Heart right ventricle (tissue), 16 donors: ENCODE results near the gene PLCB4. TPM values are rescaled to one million over a fixed set of nuclear protein-coding genes. Genes with fewer than 3 reads are reported as not detected.
A peak's percentile ranks its signal among the peaks of the same experiment; 100 is the strongest.

Source experiments
- ATAC-seq, 8 donors: fragments of 200-7000 bp; cut with Tn5 transposase; one replicate each; pipeline ENCODE4 v1.9.1; 2020; ENCODE audit warnings: mild to moderate bottlenecking in 8 of 8, moderate library complexity in 8 of 8, moderate number of reproducible peaks in 1 of 8
- DNase-seq, 2 donors: peaks; one replicate each; pipeline ENCODE4 v3.0.0-alpha.2; 2020
- H3K27ac ChIP-seq, 10 donors: fragments of 200-600 bp; sonication (generic) in 2 of 10; one replicate each; pipeline versions ENCODE4 v1.5.0 to v1.8.0; 2020 to 2022; ENCODE audit warnings: mild to moderate bottlenecking in 3 of 10
- H3K27me3 ChIP-seq, 7 donors: fragments of 200-600 bp; one replicate each; pipeline ENCODE4 v1.8.0; 2021 to 2022; ENCODE audit warnings: mild to moderate bottlenecking in 2 of 7
- H3K36me3 ChIP-seq, 9 donors: fragments of 200-600 bp; sonication (generic) in 1 of 9; one replicate each; pipeline versions ENCODE4 v1.5.0 to v1.8.0; 2020 to 2022; ENCODE audit warnings: mild to moderate bottlenecking in 2 of 9
- H3K4me1 ChIP-seq, 9 donors: fragments of 200-600 bp; sonication (generic) in 1 of 9; one replicate each; pipeline versions ENCODE4 v1.5.0 to v1.8.0; 2020 to 2022; ENCODE audit warnings: mild to moderate bottlenecking in 4 of 9
- H3K4me3 ChIP-seq, 10 donors: fragments of 200-600 bp; sonication (generic) in 2 of 10; one replicate each; pipeline versions ENCODE4 v1.5.0 to v1.8.0; 2020 to 2022; ENCODE audit warnings: mild to moderate bottlenecking in 7 of 10, moderate library complexity in 2 of 10
- H3K9me3 ChIP-seq, 11 donors: fragments of 200-600 bp in 10 of 11; sonication (generic) in 2 of 11; one replicate each; pipeline versions ENCODE4 v1.5.0 to v1.8.0; 2013 to 2022; ENCODE audit warnings: mild to moderate bottlenecking in 2 of 11, control low read depth in 1 of 11, moderate library complexity in 1 of 11
- CTCF ChIP-seq, 9 donors: fragments of 200-600 bp; sonication (generic) in 2 of 9; IDR thresholded peaks; one replicate each; pipeline versions ENCODE4 v1.5.0 to v1.8.0; 2021 to 2022; ENCODE audit warnings: antibody characterized with exemption in 9 of 9, mild to moderate bottlenecking in 5 of 9, moderate library complexity in 1 of 9
- WGBS, 2 donors: extraction: QIAGEN DNeasy Blood & Tissue Kit; methylation state at CpG; one replicate each; pipeline ENCODE4 v1.1.7; 2013; ENCODE audit warnings: inconsistent platforms in 1 of 2; 5-methylcytosine and 5-hydroxymethylcytosine counted together
- intact Hi-C, 10 donors: fragments of 100-400 bp; cut with DNase I; formaldehyde crosslinking; loops; one replicate each; pipeline versions ENCODE4 v1.11.1 to v1.14.2; 2022
- polyA plus RNA-seq, 2 donors: library from polyadenylated mRNA; stranded (reverse); fragments of 200-250 nt; gene quantifications; one replicate each; pipeline ENCODE4 v1.2.3, GENCODE V29; 2013
- total RNA-seq, 10 donors: library from RNA; stranded (reverse); fragmentation: NEBNext Ultra II Directional in 3 of 10; extraction: Animal tissue kit (Norgen Biotek cat#: 25700) in 3 of 10; gene quantifications; one replicate each; pipeline versions ENCODE4 v1.2.1 to v1.2.4, GENCODE V29; 2021 to 2023
- donor health status: Arrhythmogenic right ventricular cardiomyopathy.
- donor health status: ischemic (EF 13 %, LVEDD 7.1; RV severe dilation, severe dysfunction).
- donor health status: healthy with polysubstance abuse.
- donor health status: DM: no; HTN: yes; CAD: no.
- donor health status: DM: no; HTN: no; CAD: no.
- donor health status: ischemic (EF 25% LVEDD 6.9; RV normal size, moderate dysfunction).
- donor health status: ischemic (EF 25% LVEDD 5.7; RV mildly dilated, moderate dysfunction).
- donor health status: healthy.
- donor health status: DM: yes; HTN: yes; CAD: no.
- donor health status: Ischemic cardiomyopathy.
- donor health status: ischemic (EF 35%, LVEDD 5.7; RV mildly dilated, moderate dysfunction).
- donor health status: nonischemic (EF 11% LVEDD 7.7; RV severe dilation, severe dysfunction).
- donor health status: DM: yes; HTN: yes; CAD: no.
- donor health status: PGD.
- donor health status: ischemic (EF 29% LVEDD 5.4; RV normal size, mild dysfunction).
- donor health status: nonischemic (EF 23%, LVEDD 6.1; RV moderate dilation, normal function).

PLCB4 gene
- total and polyA plus RNA-seq, 12 donors, result 3.6 to 33.3 (median 28.4) TPM

GRCh38 chr20:9515741-9516233 lies 446.9 kb downstream of the PLCB4 start:
- Histone ChIP-seq H3K4me1 (peaks cover 0 to 30% (median 25%) of the 10 kb centered on the region in 9 donors), H3K9me3 (no peaks in the 10 kb centered on the region), H3K27me3 (peaks cover 6 to 99% (median 90%) of the 10 kb centered on the region in 7 donors), H3K4me3 (peak overlapping the region in 8 of 10 donors; percentile 18 to 40 (median 38)), H3K36me3 (no peaks in the 10 kb centered on the region), H3K27ac (no peak overlapping the region)
- no peak for DNase-seq
- no peak for ATAC-seq
- intact Hi-C loops, result no loop called here
- no peak for TF ChIP-seq CTCF (IDR thresholded peaks at IDR 0.05)
- 2% methylated on average over 38 of the region's 38 CpGs for WGBS, 2 donors

- no peak for TF ChIP-seq CTCF (IDR thresholded peaks at IDR 0.05)
- Histone ChIP-seq H3K27ac (no peak overlapping the region), H3K27me3 (peaks cover 6 to 98% (median 89%) of the 10 kb centered on the region in 7 donors), H3K4me1 (peaks cover 0 to 30% (median 25%) of the 10 kb centered on the region in 9 donors), H3K4me3 (peak overlapping the region in 8 of 10 donors; percentile 18 to 40 (median 38)), H3K36me3 (no peaks in the 10 kb centered on the region), H3K9me3 (no peaks in the 10 kb centered on the region)
- intact Hi-C loops, result no loop called here
- ATAC-seq (peak in 5 of 8 donors; percentile 33 to 74 (median 59)), DNase-seq (peak in 1 of 2 donors; percentile 29)
- WGBS, 2 donors, result 3 to 4% methylated on average over 28 of the region's 28 CpGs
Observed at GRCh38 chr20:9516234-9516871, 447.5 kb downstream of the PLCB4 start.

GRCh38 chr20:9517297-9518162 lies 448.6 kb downstream of the PLCB4 start:
- DNase-seq, result no peak
- Histone ChIP-seq H3K4me3 (no peak overlapping the region), H3K27ac (no peak overlapping the region), H3K27me3 (peaks cover 6 to 92% (median 84%) of the 10 kb centered on the region in 7 donors), H3K36me3 (no peaks in the 10 kb centered on the region), H3K4me1 (peaks cover 0 to 30% (median 25%) of the 10 kb centered on the region in 9 donors), H3K9me3 (no peaks in the 10 kb centered on the region)
- 42 to 49% methylated on average over 8 of the region's 8 CpGs for WGBS, 2 donors
- intact Hi-C loops, result no loop called here
- ATAC-seq, result no peak
- TF ChIP-seq CTCF (IDR thresholded peaks at IDR 0.05), result no peak

- ATAC-seq, result no peak
- WGBS, 2 donors, result 26 to 32% methylated on average over 8 of the region's 8 CpGs
- Histone ChIP-seq H3K27ac (no peak overlapping the region), H3K4me3 (no peak overlapping the region), H3K36me3 (no peaks in the 10 kb centered on the region), H3K4me1 (peaks cover 0 to 30% (median 25%) of the 10 kb centered on the region in 9 donors), H3K27me3 (peaks cover 6 to 94% (median 76%) of the 10 kb centered on the region in 7 donors), H3K9me3 (no peaks in the 10 kb centered on the region)
- intact Hi-C loops, result no loop called here
- DNase-seq, result no peak
- TF ChIP-seq CTCF (IDR thresholded peaks at IDR 0.05), result no peak
Observed at GRCh38 chr20:9518576-9519175, 449.8 kb downstream of the PLCB4 start.
